NCI-H226 (cell line): Measurements from ENCODE around the gene GABBR2.
A peak's percentile ranks its signal among the peaks of the same experiment; 100 is the strongest.

Source experiments
- DNase-seq: peaks from one replicate; pipeline ENCODE4 v3.0.0-alpha.2; 2015

The GABBR2 gene

DNA sequence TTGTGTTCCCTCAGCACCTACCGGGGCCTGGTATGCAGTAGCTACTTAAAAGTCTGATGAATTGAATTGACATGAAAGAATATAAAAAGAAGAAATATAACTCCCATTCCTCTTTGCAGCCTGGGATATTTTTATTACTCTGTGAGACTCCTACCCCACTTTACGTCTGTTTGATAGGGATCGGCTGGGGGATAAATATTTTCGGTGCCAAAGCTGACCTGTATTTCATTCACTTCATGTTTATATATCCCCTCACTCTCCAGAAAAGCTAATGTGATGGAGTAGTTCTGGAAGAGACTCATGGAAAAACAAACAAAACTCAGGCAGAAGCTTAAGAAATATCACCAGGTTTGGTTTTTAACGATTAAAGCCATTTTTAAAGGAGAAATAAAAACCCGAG, 345.1 kb downstream of the GABBR2 start:
- DNase-seq: no peak

DNA sequence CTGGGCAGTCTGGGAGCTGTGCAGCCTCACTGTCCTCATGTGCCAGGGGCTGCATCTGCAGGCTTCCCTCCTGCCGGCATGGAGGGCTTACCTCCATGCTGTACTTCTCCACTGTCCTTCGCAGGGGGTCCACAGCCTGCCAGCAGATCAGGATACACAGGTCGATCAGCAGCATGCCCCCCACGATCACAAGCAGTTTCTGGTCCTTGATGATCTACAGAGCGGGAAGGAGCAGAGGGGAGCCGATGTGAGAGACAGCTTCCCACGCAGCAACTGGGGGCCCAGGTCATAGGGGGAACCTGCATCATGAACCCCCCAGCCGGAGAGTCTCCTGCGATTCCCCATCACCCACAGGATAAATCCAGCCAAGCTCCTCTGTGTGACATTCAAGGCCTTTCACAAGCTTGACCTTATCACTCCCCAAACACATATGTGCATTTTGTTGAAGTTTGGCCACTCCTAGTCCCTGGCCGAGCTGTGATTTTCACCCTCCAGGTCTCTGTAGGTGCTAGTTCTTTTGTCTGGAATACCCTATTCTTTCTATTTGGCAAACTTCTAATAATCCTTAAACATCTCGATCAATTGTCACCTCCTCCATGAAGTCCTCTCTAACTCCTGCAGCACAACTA, 346.0 kb downstream of the GABBR2 start:
- DNase-seq: no peak

DNA sequence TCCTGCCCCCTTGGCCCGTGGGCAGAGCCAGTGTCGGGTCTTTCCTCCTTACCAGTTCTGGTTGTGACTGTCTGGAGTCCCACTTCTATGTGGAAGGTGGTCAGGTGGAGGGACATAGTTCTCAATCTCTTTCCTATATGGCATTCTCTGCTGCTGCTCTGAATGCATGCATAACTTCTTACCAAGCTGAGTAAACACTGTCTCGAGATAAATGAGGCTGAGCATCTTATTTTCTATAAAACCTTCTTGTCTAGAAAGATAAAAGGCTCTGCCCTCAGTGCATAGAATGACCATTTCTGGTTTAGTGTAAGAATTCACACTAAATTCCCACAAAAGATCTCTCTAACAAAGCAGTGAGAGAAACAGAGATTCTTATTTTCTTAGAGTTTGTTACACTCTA, 347.1 kb downstream of the GABBR2 start:
- no peak for DNase-seq

DNA sequence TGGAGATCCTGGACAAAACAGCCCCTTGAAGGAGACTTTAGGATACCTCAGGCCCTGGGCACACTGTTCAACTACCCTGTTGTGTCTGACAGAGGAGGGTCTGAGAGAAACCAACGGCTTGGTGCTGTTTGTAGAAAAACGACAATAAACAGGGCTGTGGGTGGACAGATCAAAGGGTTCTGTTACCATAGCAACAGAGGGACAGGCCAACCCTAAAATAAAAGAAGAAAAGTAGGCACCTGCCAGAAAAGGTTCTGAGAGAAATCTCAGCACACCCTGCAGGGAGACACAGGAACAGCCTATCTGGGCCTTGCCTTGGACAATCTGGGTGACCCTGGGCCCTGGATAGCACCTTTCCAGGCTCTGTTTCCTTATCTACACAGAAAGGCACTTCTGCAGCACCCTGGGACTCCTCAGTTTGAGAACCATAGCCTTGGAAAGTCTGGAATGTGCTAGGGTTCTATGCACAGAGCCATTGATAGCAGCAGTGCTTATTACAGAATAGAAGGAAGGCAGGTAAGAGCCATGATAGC, 348.5 kb downstream of the GABBR2 start:
- no peak for DNase-seq

DNA sequence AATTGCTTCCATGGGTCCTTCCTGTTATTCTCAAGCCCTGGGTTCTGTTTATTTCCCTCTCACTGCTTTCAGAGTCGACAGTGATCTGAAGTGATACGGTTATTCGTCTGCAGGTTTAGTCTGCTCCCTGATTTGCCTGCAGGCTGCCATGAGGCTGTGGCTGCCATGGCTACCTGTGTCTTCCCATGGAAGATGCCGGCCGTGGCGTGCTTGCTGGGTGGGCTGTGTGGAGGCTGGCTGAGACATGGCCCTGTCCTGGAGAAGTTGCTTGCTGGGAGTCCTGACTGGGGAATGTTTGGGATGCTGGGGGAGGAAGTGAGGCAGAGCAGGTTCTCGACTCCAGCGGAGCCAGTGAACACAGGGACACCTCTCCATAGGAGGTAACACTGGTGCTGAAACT, 349.2 kb downstream of the GABBR2 start:
- DNase-seq: no peak

DNA sequence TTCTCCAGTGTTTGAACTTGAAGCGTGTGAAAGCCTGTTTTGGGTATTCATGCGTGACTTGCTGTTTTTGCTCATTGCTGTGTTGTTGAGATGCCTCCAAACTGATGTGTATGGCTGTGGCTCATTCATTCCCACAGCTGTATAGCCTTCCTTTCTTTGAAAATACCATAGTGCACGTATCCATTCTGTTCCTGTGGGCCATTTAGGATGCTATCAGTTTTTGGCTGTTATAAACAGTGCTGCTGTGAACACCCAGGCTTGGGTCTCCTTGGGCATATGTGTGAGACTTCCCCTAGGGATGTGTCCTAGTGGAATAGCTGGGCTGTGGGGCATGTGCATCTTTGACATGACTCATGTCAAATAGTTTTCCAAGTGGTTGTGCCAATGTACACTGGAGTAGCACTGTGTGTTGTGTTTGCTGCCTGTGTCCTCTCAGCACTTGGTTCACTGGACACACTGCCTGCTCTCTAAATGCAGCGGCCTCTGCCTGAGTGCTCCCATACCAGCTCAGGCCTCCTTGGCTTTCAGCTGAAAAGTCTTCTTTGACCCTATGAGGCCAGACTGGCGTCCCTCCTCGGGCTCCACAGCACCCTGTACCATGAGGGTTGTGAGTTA, 350.7 kb downstream of the GABBR2 start:
- DNase-seq: no peak

DNA sequence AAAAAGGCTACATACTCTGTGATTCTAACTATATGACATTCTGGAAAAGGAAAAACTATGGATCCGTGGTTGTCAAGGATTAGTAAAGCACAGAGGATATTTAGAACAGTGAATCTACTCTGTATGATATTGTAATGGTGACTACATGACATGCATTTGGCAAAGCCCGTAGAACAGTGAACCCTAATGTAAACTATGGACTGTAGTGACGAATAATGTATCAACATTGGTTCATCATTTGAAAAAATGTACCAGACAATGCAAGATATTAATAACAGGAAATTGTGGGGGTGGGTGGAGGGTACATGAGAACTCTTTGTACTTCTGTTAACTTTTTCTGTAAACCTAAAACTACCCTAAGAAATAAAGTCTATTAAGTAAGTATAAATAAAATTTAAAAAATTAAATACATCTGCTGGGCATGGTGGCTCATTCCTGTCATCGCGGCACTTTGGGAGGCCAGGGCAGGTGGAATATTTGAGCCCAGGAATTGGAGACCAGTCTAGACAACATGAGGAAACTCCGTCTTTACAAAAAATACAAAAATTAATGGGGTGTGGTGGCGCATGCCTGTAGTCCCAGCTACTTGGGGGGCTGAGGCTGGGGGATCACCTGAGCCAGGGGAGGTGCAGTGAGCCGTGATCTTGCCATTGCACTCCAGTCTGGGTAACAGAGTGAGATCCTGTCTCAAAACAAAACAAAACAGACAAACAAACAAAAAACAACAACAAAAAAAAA, 351.6 kb downstream of the GABBR2 start:
- DNase-seq: no peak

DNA sequence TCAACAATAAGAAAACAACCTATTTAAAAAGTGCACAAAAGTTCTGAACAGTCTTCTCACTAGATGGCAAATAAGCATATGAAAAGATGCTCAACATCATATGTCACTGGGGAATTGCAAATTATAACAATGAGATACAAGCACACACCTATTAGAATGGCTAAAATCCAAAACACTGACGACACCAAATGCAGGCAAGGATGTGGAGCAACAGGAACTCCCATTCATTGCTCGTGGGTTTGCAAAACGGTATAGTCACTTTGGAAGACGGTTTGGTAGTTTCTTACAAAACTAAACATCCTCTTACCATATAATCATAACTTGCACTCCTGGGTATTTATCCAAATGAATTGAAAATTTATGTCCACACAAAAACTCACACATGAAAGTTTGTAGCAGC, 352.4 kb downstream of the GABBR2 start:
- DNase-seq: no peak

DNA sequence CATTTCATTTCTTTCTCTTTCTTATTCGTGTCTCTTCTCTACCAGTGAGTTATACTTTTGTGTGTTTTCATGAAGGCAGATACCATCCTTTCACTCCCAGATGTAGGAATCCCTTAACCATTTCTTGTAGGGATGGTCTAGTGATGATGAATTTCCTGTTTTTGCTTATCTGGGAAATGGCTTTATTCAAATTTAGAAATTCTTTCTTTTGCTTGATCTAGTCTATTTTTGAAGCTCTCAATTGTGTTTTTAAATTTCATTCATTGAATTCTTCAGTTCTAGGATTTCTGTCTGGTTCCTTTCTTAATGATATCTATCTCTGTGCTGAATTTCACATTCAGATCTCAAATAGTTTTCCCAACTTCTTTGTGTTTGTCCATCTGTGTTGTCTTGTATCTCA, 357.4 kb downstream of the GABBR2 start:
- no peak for DNase-seq

DNA sequence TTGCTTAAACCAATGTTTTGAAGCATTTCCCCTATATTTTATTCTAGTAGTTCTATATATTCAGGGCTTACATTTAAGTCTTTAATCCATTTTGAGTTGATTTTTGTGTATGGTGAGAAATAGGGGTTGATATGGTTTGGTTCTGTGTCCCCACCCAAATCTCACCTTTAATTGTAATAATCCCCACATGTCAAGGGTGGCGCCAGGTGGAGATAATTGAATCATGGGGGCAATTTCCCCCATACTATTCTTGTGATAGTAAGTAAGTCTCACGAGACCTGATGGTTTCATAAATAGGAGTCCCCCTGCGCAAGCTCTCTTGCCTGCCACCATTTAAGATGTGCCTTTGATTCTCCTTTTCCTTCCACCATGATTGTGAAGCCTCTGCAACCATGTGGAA, 361.1 kb downstream of the GABBR2 start:
- DNase-seq: no peak

DNA sequence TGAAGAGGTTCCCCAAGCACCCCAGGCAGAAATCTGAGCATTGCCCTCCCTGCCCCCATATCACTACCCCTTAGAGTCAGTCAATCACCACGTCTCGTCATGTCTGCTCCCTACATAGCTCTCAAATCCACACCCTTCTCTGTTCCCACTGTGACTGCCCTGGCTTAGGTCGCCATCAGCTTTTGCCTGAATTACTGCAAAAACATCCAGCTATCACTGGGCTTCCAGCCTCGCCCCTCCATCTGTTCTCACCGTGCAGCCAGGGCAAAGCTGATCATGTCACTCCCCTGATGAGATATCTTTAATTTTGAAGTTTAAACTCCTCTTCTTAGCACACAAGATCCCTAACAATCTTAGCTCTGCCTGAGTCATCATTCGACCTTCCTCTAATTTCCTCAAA, 363.7 kb downstream of the GABBR2 start:
- no peak for DNase-seq

DNA sequence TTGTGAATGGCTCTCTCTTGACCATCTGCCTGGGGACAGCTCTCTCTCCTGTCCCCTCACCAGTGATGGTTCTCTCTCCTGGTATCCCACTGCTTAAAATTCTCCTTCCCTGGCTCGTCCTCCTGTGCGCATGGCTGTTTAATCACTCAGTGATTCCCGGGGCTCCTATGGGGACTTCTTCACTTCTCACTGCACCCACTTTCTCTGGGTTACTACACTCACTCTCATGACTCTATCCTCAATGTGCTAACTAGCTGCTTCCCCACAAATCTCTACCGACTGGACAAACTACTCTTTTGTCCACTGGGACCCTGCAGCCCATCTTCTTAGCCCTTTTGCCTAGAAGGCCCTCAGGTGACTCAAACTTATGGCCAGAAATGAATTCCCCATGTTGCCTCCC, 364.2 kb downstream of the GABBR2 start:
- no peak for DNase-seq

DNA sequence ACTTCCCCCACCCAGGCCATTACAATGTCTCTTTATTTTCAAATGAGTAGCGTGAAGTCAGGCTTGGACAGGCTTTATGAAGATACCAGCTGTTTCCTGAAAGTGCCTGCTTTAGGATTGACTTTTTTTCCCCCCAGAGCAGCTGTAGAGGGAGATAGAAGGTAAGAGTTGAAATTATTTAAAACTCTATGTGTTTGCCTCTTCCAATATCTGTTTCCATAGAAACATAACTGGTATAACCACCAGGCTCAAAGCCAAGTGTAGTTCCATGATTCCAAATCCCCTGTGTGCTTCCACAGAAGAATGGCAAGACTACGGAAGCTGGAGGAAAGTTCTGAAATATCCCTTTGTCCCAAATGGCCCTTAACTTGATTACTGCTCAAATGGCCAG, 365.9 kb downstream of the GABBR2 start:
- no peak for DNase-seq

DNA sequence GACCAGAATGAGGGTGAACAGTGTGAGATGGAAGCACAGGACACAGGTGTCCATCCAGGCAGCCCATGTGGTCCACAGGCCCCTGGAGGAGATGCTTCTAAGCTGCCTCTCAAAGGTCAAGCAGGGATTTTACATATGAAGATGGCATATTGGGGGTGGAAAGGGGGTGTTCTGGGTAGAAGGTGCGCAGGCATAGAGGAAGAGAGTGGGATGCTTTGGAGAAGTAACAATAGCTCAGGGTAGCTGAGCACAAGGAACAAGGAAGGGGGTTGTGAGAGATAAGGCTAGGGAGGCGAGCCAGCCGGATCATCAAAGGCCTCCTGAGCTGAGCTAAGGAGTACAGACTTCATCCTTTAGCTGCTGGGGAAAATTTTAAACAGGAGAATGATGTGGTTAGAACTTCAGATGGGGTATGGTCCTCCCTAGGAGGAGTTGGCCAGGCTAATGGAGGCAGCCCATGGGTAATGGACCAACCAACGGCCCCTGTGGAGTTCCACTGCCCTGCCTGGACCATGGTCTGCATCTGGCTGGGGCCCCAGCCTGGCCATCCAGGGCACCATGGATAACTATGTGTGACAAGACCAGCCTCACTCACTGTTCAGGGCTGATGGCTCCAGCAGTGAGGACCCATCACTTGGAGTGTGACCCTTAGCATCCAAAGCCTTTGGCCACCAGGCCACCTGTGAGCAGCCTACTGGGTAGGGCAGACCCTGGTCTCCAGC, 366.5 kb downstream of the GABBR2 start:
- DNase-seq: no peak

DNA sequence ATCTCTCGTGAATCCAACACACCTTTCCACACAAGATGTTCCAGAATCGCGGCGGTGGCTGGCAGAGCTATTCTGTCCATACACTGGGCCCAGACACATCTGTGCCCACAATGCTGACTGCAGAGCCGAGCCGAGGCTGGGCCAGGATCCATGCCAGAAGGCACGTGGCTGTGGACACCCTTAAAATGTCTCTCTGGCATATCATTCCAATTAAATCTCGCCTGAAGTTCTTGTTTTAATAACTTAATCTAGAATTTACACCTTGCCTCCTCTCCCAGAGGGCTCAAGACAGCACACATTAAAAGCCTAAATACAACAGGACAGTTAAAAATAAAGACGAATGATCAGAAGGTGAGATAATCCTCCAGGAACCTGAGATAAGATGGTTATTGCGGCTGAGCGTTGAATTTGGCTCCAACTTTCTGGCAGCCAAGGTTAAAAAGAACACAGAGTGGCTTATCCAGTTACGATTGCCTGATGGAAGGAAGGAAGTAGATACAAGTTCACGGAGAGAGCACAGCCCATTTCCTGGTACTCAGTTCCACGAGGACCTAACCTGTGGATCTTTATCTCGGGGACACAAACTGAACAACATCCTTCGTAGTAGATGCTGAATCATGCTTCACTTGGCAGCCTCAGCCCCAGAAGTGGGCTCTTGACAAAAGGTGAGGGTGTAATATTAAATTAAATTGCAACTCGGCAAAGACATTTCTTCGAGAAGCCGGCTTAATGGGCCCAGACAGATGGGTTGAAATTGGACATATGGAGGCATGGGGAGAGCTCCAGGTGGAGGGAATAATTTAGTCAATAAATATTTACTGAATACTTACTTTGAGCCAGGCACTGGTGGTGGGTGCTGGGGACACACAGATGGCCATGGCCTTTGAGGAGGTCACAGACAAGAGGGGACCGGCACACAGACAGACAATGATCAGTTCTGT, 367.3 kb downstream of the GABBR2 start:
- DNase-seq: no peak

DNA sequence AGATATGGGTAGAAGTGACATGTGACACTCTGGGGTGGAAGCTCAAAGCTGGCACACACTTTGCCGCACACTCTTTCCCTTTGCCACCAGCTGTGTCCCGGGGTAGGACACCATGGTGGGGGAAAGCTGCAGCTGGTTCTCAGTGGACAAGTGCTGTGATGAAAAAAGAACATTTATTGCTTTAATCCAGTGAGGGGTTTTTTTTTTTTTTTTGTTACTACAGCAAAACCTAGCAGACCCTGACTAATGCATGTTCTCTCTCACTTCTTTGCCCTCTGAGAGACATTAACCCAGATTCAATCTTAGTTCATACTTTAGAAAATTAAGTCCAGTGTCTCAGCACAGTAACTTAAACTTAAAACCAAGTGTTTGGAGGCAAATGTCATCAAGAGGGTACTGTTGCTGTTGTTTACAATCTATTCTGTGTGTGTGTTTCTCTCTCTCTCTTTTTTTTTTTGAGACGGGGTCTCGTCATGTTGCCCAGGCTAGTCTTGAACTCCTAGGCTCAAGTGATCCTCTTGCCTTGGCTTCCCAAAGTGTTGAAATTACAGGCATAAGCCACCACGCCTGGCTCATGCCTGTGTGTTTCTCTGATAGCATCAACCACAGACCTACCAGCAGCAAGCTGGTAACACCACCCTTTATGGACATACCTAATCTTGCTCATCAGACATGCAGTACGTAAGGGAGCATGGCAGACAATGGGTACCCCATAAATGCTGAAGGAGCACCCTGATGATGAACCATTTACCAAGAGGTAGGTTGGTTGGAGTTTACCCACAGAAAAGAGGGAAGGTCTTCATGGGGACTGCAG, 368.5 kb downstream of the GABBR2 start:
- DNase-seq: no peak

DNA sequence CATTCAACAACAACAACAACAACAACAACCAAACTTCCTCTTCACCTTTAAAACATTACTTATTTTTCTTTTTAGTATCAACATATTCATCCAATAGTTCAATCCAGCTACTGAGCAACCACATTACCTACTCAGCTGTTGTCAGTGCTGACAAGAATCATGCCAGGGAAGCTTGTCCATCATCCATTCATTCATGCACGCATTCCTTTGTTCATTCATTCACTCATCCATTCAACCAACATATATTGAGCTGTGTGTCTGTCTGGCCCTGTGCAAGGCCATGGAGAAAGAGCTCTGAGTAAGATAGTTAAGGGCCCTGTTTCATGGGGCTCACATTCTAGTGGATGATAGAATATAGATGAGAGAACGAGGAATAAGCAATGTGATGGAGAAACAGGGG, 373.1 kb downstream of the GABBR2 start:
- DNase-seq: no peak

DNA sequence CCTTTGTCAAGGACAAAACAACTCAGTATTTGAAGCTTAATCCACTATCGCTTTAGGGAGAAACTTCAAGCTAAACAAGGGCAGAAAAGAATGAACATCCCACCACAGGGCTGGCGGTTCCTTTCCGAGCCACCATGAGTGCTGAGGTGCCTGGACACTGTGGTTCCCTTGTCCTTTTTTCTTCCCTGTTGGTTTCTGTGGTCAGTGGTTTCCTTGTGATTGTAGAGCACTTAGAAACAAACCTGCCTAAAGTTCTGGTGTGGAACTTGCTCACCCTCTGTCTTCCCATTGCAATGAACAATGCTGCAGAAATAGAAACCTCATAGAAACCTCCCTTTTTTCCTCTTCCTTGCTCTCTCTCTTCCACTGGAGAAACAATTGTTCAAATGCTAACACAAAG, 373.9 kb downstream of the GABBR2 start:
- no peak for DNase-seq

DNA sequence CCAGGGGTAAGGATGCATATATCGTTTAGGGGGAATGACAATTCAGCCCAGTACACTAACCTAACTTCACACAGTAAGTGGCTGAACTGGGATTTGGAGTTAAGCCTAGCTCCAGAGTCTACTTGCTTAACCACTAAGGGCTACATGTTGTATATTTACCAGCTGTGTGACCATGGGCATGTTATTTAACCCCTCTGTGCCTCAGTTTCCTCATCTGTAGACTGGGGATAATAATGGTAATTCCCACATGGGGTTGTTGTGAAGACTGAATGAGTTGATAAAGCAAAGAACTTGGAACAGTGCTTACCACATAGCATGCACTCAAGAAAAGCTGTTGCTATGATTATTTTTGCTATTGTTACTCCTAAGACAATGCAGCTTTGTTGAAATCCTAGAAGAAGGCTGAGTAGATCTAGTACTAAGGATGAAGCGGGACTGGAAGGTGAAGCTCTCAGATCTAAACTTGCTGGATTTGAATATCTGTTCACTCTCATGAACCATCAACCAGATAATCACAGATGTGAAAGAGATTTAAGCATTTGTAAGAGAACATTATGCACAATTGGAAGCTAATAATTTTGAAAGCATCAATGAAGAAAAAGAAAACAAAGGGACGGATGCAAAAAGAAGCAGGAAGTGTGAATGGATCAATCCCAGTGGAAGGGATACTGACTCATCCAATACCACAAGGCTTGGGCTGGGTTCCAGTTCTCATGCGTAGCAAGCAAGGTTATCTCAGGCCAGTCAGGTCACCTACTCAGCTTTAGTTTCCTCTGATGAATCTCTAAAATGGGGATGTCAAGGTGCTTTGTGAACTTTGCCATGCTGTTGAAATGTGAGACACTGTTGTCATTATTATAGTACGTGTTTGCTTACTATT, 374.8 kb downstream of the GABBR2 start:
- peak; percentile 74 for DNase-seq

DNA sequence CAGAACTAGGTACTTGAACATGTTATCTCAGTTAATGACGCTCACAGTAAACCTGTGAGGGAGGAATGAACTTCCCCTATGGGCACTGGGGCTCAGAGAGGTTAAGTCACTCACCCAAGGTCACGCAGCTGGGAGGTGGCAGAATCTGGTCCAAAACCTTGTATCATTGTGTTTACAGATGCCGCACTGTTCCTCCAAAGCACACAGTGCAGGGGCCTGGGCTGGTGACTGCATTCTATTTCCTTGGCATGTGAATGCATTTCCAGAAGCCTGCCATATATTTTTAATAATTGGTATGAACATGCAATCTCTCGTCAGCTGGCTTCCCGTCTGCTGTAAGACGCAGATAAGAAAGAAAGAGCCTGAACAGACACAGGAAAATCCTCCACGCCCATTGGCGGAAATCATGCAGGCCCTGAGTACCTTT, 376.3 kb downstream of the GABBR2 start:
- no peak for DNase-seq
